K562 (cell line): Measurements from ENCODE around the gene HSPB8.

Source experiments
- EGR1 ChIP-seq: fragments of 450-650 bp; conservative IDR thresholded peaks from 2 replicates; pipeline ENCODE4 v1.6.1; 2017; ENCODE audit warnings: mild to moderate bottlenecking
- HDAC6 ChIP-seq: IDR thresholded peaks from 2 replicates; pipeline ENCODE4 v1.6.1; 2012; ENCODE audit warnings: low read depth, mild to moderate bottlenecking, control low read depth, inconsistent platforms, low read length, moderate library complexity
- MEIS2 ChIP-seq: fragments of 450-650 bp; IDR thresholded peaks from 2 replicates; pipeline ENCODE4 v1.6.1; 2014; ENCODE audit warnings: mild to moderate bottlenecking; ENCODE audit not compliant: partially characterized antibody
- MYNN ChIP-seq, 2 experiments: sonication (generic); formaldehyde crosslinking in 1 of 2; IDR thresholded peaks; 2 replicates each; pipeline versions ENCODE4 v1.5.0 to v1.6.1; 2016 to 2020; ENCODE audit warnings: antibody characterized with exemption in 1 of 2, missing genetic modification reagents in 1 of 2
- POLR2A ChIP-seq: fragments of 450-650 bp; conservative IDR thresholded peaks from 2 replicates; pipeline ENCODE4 v1.6.1; 2016
- POLR2AphosphoS5 ChIP-seq: IDR thresholded peaks from 2 replicates; pipeline ENCODE4 v1.6.1; 2011; ENCODE audit warnings: mild to moderate bottlenecking, low read depth, low read length, moderate library complexity; ENCODE audit not compliant: control insufficient read depth, insufficient read depth
- SMAD2 ChIP-seq: fragments of 150-350 bp; IDR thresholded peaks from 2 replicates; pipeline ENCODE4 v1.6.1; 2014; ENCODE audit warnings: low read depth, mild to moderate bottlenecking, low read length
- TBL1XR1 ChIP-seq, 2 experiments: IDR thresholded peaks; 2 replicates each; pipeline ENCODE4 v1.6.1; 2012; ENCODE audit warnings: improper control_type of control experiment in 2 of 2, low read length in 2 of 2, mild to moderate bottlenecking in 1 of 2
- YY1 ChIP-seq, 3 experiments: IDR thresholded peaks; 2 replicates each; pipeline ENCODE4 v1.6.1; 2011; ENCODE audit warnings: low read length in 2 of 3, mild to moderate bottlenecking in 2 of 3, moderate library complexity in 2 of 3, borderline replicate concordance in 1 of 3, control low read depth in 1 of 3, low read depth in 1 of 3; ENCODE audit not compliant: insufficient read depth in 3 of 3, insufficient replicate concordance in 2 of 3, control insufficient read depth in 1 of 3, insufficient read length in 1 of 3; ENCODE audit errors: extremely low read depth in 1 of 3
- ZFX ChIP-seq: sonication (generic); formaldehyde crosslinking; IDR thresholded peaks from 2 replicates; pipeline ENCODE4 v1.8.0; 2022; ENCODE audit warnings: mild to moderate bottlenecking, missing genetic modification reagents, moderate library complexity
- ZNF561 ChIP-seq: fragments of 450-650 bp; formaldehyde crosslinking; conservative IDR thresholded peaks from 2 replicates; pipeline ENCODE4 v1.4.0; 2020; ENCODE audit warnings: mild to moderate bottlenecking, moderate library complexity
- TF ChIP-seq, protein P1 (sequence below): fragments of 150-350 bp; conservative IDR thresholded peaks from 2 replicates; pipeline ENCODE4 v1.6.1; 2014; ENCODE audit warnings: low read length

DNA sequence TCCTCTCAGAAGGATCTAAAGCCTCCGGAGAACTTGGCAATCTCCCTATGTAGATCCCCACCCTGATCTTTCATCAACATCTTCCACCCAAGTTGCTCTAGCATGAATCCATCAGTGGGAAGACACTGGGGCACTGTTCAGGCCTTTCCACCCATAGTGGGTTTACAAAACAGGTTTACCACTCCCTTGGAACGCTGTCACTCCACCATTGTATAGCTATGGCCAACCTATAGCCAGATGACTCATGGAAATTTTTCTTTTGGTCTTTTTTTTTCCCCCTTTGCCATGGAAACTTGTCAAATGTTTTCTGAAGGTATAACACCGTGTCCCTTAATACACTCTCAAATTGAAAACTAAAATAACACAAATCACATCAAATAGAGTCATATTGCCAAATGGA, 10.8 kb upstream of the HSPB8 start:
- TF ChIP-seq ZFX (no peak), YY1 (IDR thresholded peaks at IDR 0.05; ENCODE audit: borderline replicate concordance in 1 of 3, control insufficient read depth in 1 of 3, extremely low read depth in 1 of 3, insufficient read depth in 3 of 3, insufficient read length in 1 of 3, insufficient replicate concordance in 2 of 3, low read depth in 1 of 3, low read length in 2 of 3) (no peak), POLR2A (no peak), TBL1XR1 (IDR thresholded peaks at IDR 0.05; ENCODE audit: low read length in 2 of 2) (no peak), MYNN (IDR thresholded peaks at IDR 0.05) (no peak), MYNN (CRISPR knock-in tag; IDR thresholded peaks at IDR 0.05) (no peak), MEIS2 (no peak), POLR2AphosphoS5 (no peak), EGR1 (no peak), SMAD2 (no peak), ZNF561 (CRISPR knock-in tag) (no peak), HDAC6 (no peak)
- TF ChIP-seq, protein P1, sequence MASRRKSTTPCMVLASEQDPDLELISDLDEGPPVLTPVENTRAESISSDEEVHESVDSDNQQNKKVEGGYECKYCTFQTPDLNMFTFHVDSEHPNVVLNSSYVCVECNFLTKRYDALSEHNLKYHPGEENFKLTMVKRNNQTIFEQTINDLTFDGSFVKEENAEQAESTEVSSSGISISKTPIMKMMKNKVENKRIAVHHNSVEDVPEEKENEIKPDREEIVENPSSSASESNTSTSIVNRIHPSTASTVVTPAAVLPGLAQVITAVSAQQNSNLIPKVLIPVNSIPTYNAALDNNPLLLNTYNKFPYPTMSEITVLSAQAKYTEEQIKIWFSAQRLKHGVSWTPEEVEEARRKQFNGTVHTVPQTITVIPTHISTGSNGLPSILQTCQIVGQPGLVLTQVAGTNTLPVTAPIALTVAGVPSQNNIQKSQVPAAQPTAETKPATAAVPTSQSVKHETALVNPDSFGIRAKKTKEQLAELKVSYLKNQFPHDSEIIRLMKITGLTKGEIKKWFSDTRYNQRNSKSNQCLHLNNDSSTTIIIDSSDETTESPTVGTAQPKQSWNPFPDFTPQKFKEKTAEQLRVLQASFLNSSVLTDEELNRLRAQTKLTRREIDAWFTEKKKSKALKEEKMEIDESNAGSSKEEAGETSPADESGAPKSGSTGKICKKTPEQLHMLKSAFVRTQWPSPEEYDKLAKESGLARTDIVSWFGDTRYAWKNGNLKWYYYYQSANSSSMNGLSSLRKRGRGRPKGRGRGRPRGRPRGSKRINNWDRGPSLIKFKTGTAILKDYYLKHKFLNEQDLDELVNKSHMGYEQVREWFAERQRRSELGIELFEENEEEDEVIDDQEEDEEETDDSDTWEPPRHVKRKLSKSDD, result no peak
